DOHH2 (cell line): Measurements from ENCODE around the gene CNTNAP2.

ENCODE experiments used
- H3F3A ChIP-seq: fragments of 200-600 bp; sonication (generic), shearing (Covaris generic); 2 replicates; pipeline ENCODE4 v1.6.0; 2016; ENCODE audit warnings: antibody characterized with exemption, mild to moderate bottlenecking; ENCODE audit not compliant: control insufficient read depth, insufficient read depth
- H3K27ac ChIP-seq: fragments of 200-600 bp; sonication (generic); 2 replicates; pipeline ENCODE4 v1.5.1; 2014; ENCODE audit warnings: low read depth, mild to moderate bottlenecking, low read length, moderate library complexity
- H3K27me3 ChIP-seq: fragments of 200-600 bp; sonication (generic); 2 replicates; pipeline ENCODE4 v1.6.1; 2014; ENCODE audit warnings: mild to moderate bottlenecking, low read length, mixed read lengths; ENCODE audit not compliant: control insufficient read depth
- H3K36me3 ChIP-seq: fragments of 200-600 bp; sonication (generic); 2 replicates; pipeline ENCODE4 v1.6.1; 2014; ENCODE audit warnings: mild to moderate bottlenecking, low read length, moderate library complexity, mixed read lengths; ENCODE audit not compliant: control insufficient read depth
- H3K4me1 ChIP-seq: fragments of 200-600 bp; sonication (generic); 2 replicates; pipeline ENCODE4 v1.6.1; 2014; ENCODE audit warnings: mild to moderate bottlenecking, low read length, mixed read lengths; ENCODE audit not compliant: control insufficient read depth
- H3K4me2 ChIP-seq: fragments of 200-600 bp; sonication (generic); 2 replicates; pipeline ENCODE4 v1.6.0; 2014; ENCODE audit warnings: mild to moderate bottlenecking, low read length, moderate library complexity
- H3K4me3 ChIP-seq: fragments of 200-600 bp; sonication (generic); 2 replicates; pipeline ENCODE4 v1.5.1; 2014; ENCODE audit warnings: mild to moderate bottlenecking, low read length, mixed read lengths
- H3K79me2 ChIP-seq: fragments of 200-600 bp; sonication (generic); 2 replicates; pipeline ENCODE4 v1.6.1; 2014; ENCODE audit warnings: mild to moderate bottlenecking, low read length, mixed read lengths; ENCODE audit not compliant: control insufficient read depth
- H3K9me2 ChIP-seq: fragments of 200-600 bp; sonication (generic); replicated peaks from 2 replicates; pipeline ENCODE4 v1.6.1; 2014; ENCODE audit warnings: mild to moderate bottlenecking, low read length, mixed read lengths; ENCODE audit not compliant: control insufficient read depth
- H3K9me3 ChIP-seq: fragments of 200-600 bp; sonication (generic); 2 replicates; pipeline ENCODE4 v1.6.1; 2014; ENCODE audit warnings: antibody characterized with exemption, low read length, mixed read lengths; ENCODE audit not compliant: control insufficient read depth, insufficient read depth
- H4K20me1 ChIP-seq: fragments of 200-600 bp; sonication (generic); 2 replicates; pipeline ENCODE4 v1.6.0; 2014; ENCODE audit warnings: low read depth, mild to moderate bottlenecking, antibody characterized with exemption, low read length, moderate library complexity; ENCODE audit not compliant: control insufficient read depth, insufficient read depth
- CTCF ChIP-seq: fragments of 200-600 bp; sonication (generic); IDR thresholded peaks from one replicate; pipeline ENCODE4 v1.5.1; 2014; ENCODE audit warnings: antibody characterized with exemption, mild to moderate bottlenecking, low read depth, low read length; ENCODE audit not compliant: poor library complexity, severe bottlenecking
- EZH2phosphoT487 ChIP-seq: fragments of 200-600 bp; sonication (generic); IDR thresholded peaks from 2 replicates; pipeline ENCODE4 v1.6.1; 2017; ENCODE audit warnings: borderline replicate concordance, mild to moderate bottlenecking, antibody characterized with exemption, low read length, moderate library complexity, mixed read lengths

The CNTNAP2 gene

GRCh38 chr7:146658604-146659003 lies 542.0 kb downstream of the CNTNAP2 start:
- H3K9me2 ChIP-seq = no peaks in the 10 kb centered on the region
- H3K4me2 ChIP-seq = no peak overlapping the region
- no peaks in the 10 kb centered on the region for H4K20me1 ChIP-seq
- H3K27me3 ChIP-seq = no peaks in the 10 kb centered on the region
- no peaks in the 10 kb centered on the region for H3K9me3 ChIP-seq
- TF ChIP-seq EZH2phosphoT487 (no peak), CTCF (no peak)
- no peaks in the 10 kb centered on the region for H3K79me2 ChIP-seq
- H3F3A ChIP-seq = no peaks in the 10 kb centered on the region
- H3K4me1 ChIP-seq = no peaks in the 10 kb centered on the region
- H3K4me3 ChIP-seq = no peak overlapping the region
- no peaks in the 10 kb centered on the region for H3K36me3 ChIP-seq
- no peak overlapping the region for H3K27ac ChIP-seq

GRCh38 chr7:146659732-146660131 lies 543.1 kb downstream of the CNTNAP2 start:
- no peak overlapping the region for H3K27ac ChIP-seq
- H3K79me2 ChIP-seq = no peaks in the 10 kb centered on the region
- H4K20me1 ChIP-seq = no peaks in the 10 kb centered on the region
- H3K9me2 ChIP-seq = no peaks in the 10 kb centered on the region
- no peak overlapping the region for H3K4me2 ChIP-seq
- H3F3A ChIP-seq = no peaks in the 10 kb centered on the region
- H3K9me3 ChIP-seq = no peaks in the 10 kb centered on the region
- H3K4me3 ChIP-seq = no peak overlapping the region
- TF ChIP-seq EZH2phosphoT487 (no peak), CTCF (no peak)
- H3K27me3 ChIP-seq = no peaks in the 10 kb centered on the region
- H3K36me3 ChIP-seq = no peaks in the 10 kb centered on the region
- no peaks in the 10 kb centered on the region for H3K4me1 ChIP-seq

- H3K27me3 ChIP-seq = no peaks in the 10 kb centered on the region
- H3K4me2 ChIP-seq = no peak overlapping the region
- H3K27ac ChIP-seq = no peak overlapping the region
- H3K4me1 ChIP-seq = no peaks in the 10 kb centered on the region
- H3K9me3 ChIP-seq = no peaks in the 10 kb centered on the region
- no peaks in the 10 kb centered on the region for H3K9me2 ChIP-seq
- no peaks in the 10 kb centered on the region for H4K20me1 ChIP-seq
- no peak overlapping the region for H3K4me3 ChIP-seq
- TF ChIP-seq EZH2phosphoT487 = no peak
- TF ChIP-seq CTCF = no peak
- no peaks in the 10 kb centered on the region for H3F3A ChIP-seq
- no peaks in the 10 kb centered on the region for H3K79me2 ChIP-seq
- H3K36me3 ChIP-seq = no peaks in the 10 kb centered on the region
Measured at GRCh38 chr7:146660839-146661238, 544.2 kb downstream of the CNTNAP2 start.

- no peaks in the 10 kb centered on the region for H3F3A ChIP-seq
- no peak overlapping the region for H3K4me2 ChIP-seq
- H3K4me3 ChIP-seq = no peak overlapping the region
- H3K36me3 ChIP-seq = no peaks in the 10 kb centered on the region
- H3K27me3 ChIP-seq = no peaks in the 10 kb centered on the region
- no peaks in the 10 kb centered on the region; the same call in 1 of the 2 replicates for H3K9me3 ChIP-seq
- H3K9me2 ChIP-seq = no peaks in the 10 kb centered on the region
- no peak overlapping the region for H3K27ac ChIP-seq
- no peak for TF ChIP-seq EZH2phosphoT487
- no peak for TF ChIP-seq CTCF
- no peaks in the 10 kb centered on the region for H3K4me1 ChIP-seq
- H3K79me2 ChIP-seq = no peaks in the 10 kb centered on the region
- H4K20me1 ChIP-seq = no peaks in the 10 kb centered on the region
Measured at GRCh38 chr7:146661435-146661834, 544.8 kb downstream of the CNTNAP2 start.
